HEK293 (cell line): ENCODE measurements around the gene RAB8A.

ENCODE experiments used
- CTCF ChIA-PET: fragments of 350-600 bp; formaldehyde crosslinking; extraction: SDS; loops from one replicate; lab custom pipeline; 2021; ENCODE audit warnings: antibody characterized with exemption; lab: Yijun Ruan, JAX
- POLR2A ChIA-PET: fragments of 300-600 bp; formaldehyde crosslinking; extraction: SDS; loops from one replicate; lab custom pipeline; 2020; ENCODE audit warnings: antibody characterized with exemption, inconsistent platforms; lab: Yijun Ruan, JAX
- H3K27ac ChIP-seq: fragments of 200-500 bp; sonication (Bioruptor generic); 2 replicates; pipeline ENCODE4 v1.5.1; 2014; ENCODE audit warnings: low read depth, low read length, control low read depth, inconsistent platforms; ENCODE audit errors: extremely low read depth
- H3K36me3 ChIP-seq, 2 experiments: fragments of 200-500 bp in 1 of 2; sonication (Bioruptor generic) in 1 of 2; 1 replicate in 1 of 2; 2 replicates in 1 of 2; pipeline ENCODE4 v1.5.1; 2014 to 2017; ENCODE audit warnings: inconsistent platforms in 2 of 2, low read length in 2 of 2; ENCODE audit not compliant: control insufficient read depth in 2 of 2, insufficient read depth in 1 of 2
- H3K4me1 ChIP-seq: fragments of 200-500 bp; sonication (Bioruptor generic); 2 replicates; pipeline ENCODE4 v1.5.1; 2014; ENCODE audit warnings: mild to moderate bottlenecking, low read length, inconsistent platforms; ENCODE audit not compliant: control insufficient read depth, insufficient read depth
- H3K4me3 ChIP-seq: 2 replicates; pipeline ENCODE4 v1.5.1; 2011; ENCODE audit warnings: low read depth, mild to moderate bottlenecking, control low read depth, low read length, moderate library complexity
- H3K9me3 ChIP-seq: fragments of 200-500 bp; sonication (Bioruptor generic); 2 replicates; pipeline ENCODE4 v1.5.1; 2014; ENCODE audit warnings: low read depth, low read length, inconsistent platforms; ENCODE audit not compliant: control insufficient read depth, insufficient read depth
- EGR2 ChIP-seq: fragments of 450-650 bp; formaldehyde crosslinking; IDR thresholded peaks from 2 replicates; pipeline ENCODE4 v1.5.1; 2016; ENCODE audit warnings: low read depth, missing biosample characterization, missing genetic modification characterization
- GLIS1 ChIP-seq: fragments of 450-650 bp; formaldehyde crosslinking; IDR thresholded peaks from 2 replicates; pipeline ENCODE4 v1.5.1; 2016; ENCODE audit warnings: missing biosample characterization, missing genetic modification characterization
- KLF8 ChIP-seq: fragments of 450-650 bp; formaldehyde crosslinking; IDR thresholded peaks from 2 replicates; pipeline ENCODE4 v1.5.1; 2016; ENCODE audit warnings: missing biosample characterization, missing genetic modification characterization
- SCRT1 ChIP-seq: fragments of 450-650 bp; formaldehyde crosslinking; IDR thresholded peaks from 2 replicates; pipeline ENCODE4 v1.5.1; 2016; ENCODE audit warnings: missing biosample characterization, missing genetic modification characterization, borderline replicate concordance
- ZBTB48 ChIP-seq: fragments of 450-650 bp; formaldehyde crosslinking; IDR thresholded peaks from 2 replicates; pipeline ENCODE4 v1.5.1; 2016; ENCODE audit warnings: missing biosample characterization, missing genetic modification characterization
- ZBTB8A ChIP-seq: fragments of 450-650 bp; formaldehyde crosslinking; IDR thresholded peaks from 2 replicates; pipeline ENCODE4 v1.5.1; 2016; ENCODE audit warnings: missing biosample characterization, missing genetic modification characterization
- ZFHX2 ChIP-seq: fragments of 450-650 bp; formaldehyde crosslinking; conservative IDR thresholded peaks from 2 replicates; pipeline ENCODE4 v1.5.1; 2016; ENCODE audit warnings: missing biosample characterization, missing genetic modification characterization
- ZIC2 ChIP-seq: fragments of 450-650 bp; formaldehyde crosslinking; IDR thresholded peaks from 2 replicates; pipeline ENCODE4 v1.5.1; 2016; ENCODE audit warnings: missing biosample characterization, missing genetic modification characterization
- ZNF184 ChIP-seq: fragments of 450-650 bp; IDR thresholded peaks from 2 replicates; pipeline ENCODE4 v1.5.1; 2018; ENCODE audit warnings: missing biosample characterization, mild to moderate bottlenecking, missing genetic modification characterization
- ZNF433 ChIP-seq: fragments of 450-650 bp; formaldehyde crosslinking; IDR thresholded peaks from 2 replicates; pipeline ENCODE4 v1.5.1; 2016; ENCODE audit warnings: missing biosample characterization, missing genetic modification characterization, low read depth
- ZNF529 ChIP-seq: fragments of 450-650 bp; formaldehyde crosslinking; IDR thresholded peaks from 2 replicates; pipeline ENCODE4 v1.5.1; 2017; ENCODE audit warnings: missing genetic modification characterization, missing biosample characterization; ENCODE audit not compliant: insufficient replicate concordance
- ZNF837 ChIP-seq: fragments of 450-650 bp; formaldehyde crosslinking; IDR thresholded peaks from 2 replicates; pipeline ENCODE4 v1.5.1; 2016; ENCODE audit warnings: missing biosample characterization, missing genetic modification characterization
- ZSCAN23 ChIP-seq: fragments of 450-650 bp; formaldehyde crosslinking; IDR thresholded peaks from 2 replicates; pipeline ENCODE4 v1.5.1; 2016; ENCODE audit warnings: missing biosample characterization, missing genetic modification characterization
- TF ChIP-seq, protein P1 (sequence below): fragments of 450-650 bp; formaldehyde crosslinking; IDR thresholded peaks from 2 replicates; pipeline ENCODE4 v1.5.1; 2016; ENCODE audit warnings: missing biosample characterization, missing genetic modification characterization
- TF ChIP-seq, protein P2 (sequence below): IDR thresholded peaks from 2 replicates; pipeline ENCODE4 v1.6.1; 2011; ENCODE audit warnings: mild to moderate bottlenecking, low read depth, low read length, borderline replicate concordance
- TF ChIP-seq, protein P3 (sequence below): fragments of 450-650 bp; formaldehyde crosslinking; IDR thresholded peaks from 2 replicates; pipeline ENCODE4 v1.5.1; 2017; ENCODE audit warnings: missing biosample characterization, mild to moderate bottlenecking, missing genetic modification characterization, moderate library complexity
- TF ChIP-seq, protein P4 (sequence below): fragments of 450-650 bp; formaldehyde crosslinking; IDR thresholded peaks from 2 replicates; pipeline ENCODE4 v1.5.1; 2017; ENCODE audit warnings: missing biosample characterization, missing genetic modification characterization
- TF ChIP-seq, protein P5 (sequence below): fragments of 450-650 bp; formaldehyde crosslinking; IDR thresholded peaks from 2 replicates; pipeline ENCODE4 v1.5.1; 2016; ENCODE audit warnings: missing biosample characterization, missing genetic modification characterization

The RAB8A gene

DNA sequence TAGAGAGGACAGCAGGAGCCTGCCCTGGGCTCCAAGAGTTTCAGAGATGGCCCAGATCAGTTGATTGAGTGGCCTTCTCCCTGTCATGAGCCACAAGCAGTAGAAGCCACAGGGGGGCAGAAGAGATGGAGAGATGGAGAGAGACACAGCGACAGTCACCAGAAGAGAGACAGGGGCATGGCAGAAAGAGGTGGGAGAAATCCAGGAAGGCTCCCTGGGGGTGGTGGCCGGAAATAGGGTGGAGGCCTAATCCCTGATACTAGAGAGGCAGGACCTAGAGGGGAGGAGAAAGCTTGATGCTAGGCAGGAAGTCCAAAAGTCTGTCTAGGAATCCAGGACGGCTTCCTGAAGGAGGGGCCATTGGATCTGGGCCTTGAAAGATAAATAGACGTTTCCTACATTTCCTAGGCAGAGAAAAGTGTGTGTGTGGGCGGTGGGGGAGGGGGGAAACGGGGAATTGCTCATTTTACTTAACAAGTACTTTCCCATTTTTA, 45.0 kb upstream of the RAB8A start (continued):
- TF ChIP-seq SCRT1 (tag by site-specific recombination) = no peak
- no peak for TF ChIP-seq ZNF529 (tag by site-specific recombination)
- TF ChIP-seq ZSCAN23 (tag by site-specific recombination) = no peak
- TF ChIP-seq KLF8 (tag by site-specific recombination) = peak; percentile 51
- TF ChIP-seq, protein P1, sequence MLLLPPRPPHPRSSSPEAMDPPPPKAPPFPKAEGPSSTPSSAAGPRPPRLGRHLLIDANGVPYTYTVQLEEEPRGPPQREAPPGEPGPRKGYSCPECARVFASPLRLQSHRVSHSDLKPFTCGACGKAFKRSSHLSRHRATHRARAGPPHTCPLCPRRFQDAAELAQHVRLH = 0 out of 2 replicates have a peak, but pooled peaks have one; percentile 40
- TF ChIP-seq, protein P2, sequence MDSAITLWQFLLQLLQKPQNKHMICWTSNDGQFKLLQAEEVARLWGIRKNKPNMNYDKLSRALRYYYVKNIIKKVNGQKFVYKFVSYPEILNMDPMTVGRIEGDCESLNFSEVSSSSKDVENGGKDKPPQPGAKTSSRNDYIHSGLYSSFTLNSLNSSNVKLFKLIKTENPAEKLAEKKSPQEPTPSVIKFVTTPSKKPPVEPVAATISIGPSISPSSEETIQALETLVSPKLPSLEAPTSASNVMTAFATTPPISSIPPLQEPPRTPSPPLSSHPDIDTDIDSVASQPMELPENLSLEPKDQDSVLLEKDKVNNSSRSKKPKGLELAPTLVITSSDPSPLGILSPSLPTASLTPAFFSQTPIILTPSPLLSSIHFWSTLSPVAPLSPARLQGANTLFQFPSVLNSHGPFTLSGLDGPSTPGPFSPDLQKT = no peak
- TF ChIP-seq ZBTB48 (tag by site-specific recombination) = no peak
- TF ChIP-seq, protein P3, sequence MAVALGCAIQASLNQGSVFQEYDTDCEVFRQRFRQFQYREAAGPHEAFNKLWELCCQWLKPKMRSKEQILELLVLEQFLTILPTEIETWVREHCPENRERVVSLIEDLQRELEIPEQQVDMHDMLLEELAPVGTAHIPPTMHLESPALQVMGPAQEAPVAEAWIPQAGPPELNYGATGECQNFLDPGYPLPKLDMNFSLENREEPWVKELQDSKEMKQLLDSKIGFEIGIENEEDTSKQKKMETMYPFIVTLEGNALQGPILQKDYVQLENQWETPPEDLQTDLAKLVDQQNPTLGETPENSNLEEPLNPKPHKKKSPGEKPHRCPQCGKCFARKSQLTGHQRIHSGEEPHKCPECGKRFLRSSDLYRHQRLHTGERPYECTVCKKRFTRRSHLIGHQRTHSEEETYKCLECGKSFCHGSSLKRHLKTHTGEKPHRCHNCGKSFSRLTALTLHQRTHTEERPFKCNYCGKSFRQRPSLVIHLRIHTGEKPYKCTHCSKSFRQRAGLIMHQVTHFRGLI (tag by site-specific recombination) = no peak
- no peak for TF ChIP-seq ZNF837 (tag by site-specific recombination)

DNA sequence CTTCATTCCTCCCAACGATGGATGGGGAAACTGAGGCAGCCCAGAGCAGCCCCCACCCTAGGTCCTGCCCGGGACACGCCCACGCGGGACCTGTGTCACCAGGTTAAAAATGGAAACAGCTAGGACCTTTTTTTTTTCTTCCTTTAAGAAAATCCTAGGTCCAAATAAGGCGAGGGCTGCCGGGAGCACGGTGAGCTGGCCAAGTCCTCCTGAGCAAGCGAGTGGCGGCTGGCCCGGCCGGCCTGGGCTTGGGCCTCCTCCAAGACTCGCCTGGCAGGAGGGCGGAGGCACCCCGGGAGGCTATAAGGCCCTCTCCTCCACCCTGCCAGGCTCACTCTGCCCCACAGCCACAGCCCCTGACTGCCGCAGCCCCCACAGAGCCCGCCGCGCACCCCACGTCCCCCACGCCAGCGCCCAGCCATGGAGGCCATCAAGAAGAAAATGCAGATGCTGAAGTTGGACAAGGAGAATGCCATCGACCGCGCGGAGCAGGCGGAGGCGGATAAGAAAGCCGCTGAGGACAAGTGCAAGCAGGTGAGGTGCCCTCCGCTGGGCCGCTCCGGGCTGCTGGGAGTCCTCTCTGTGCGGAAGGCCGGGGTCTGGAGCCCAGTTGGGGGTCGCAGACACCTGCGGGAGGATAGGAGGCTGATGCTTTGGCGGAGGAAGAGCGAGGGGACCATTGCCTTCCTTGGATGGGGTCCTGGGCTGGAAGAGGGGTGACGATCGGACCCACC, 44.3 kb upstream of the RAB8A start:
- no peaks in the 10 kb centered on the region for H3K4me1 ChIP-seq
- H3K27ac ChIP-seq = no peak overlapping the region
- no peak overlapping the region for H3K4me3 ChIP-seq

DNA sequence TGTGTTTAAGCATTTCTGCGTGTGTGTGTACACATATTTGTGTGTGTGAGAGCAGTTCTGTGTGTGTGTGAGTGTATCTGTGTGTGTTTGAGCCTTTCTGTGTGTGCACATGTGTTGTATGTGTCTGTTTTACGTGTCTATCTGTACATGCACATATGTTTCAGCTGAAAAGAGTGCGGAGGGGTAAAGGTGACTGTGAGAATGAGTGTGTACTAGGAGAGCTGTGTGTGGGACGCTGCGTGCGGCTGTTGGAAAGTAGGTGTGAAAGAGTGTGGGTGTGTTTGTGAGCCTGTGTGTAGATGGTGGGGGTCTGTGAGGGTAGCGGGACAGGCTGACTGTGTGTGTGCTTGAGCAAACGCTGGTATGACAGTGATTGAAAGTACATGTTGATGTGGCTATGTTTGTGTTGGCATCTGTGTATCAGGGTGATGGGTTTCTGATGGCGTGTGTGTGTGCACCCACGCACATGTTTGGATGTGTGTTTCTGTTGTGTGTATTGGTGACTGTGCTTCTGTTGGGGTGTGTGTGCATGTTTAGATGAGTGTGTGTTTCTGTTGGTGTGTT, 42.9 kb upstream of the RAB8A start:
- H3K4me3 ChIP-seq = no peak overlapping the region
- H3K4me1 ChIP-seq = no peaks in the 10 kb centered on the region
- no peaks in the 10 kb centered on the region for H3K9me3 ChIP-seq
- TF ChIP-seq, protein P4, sequence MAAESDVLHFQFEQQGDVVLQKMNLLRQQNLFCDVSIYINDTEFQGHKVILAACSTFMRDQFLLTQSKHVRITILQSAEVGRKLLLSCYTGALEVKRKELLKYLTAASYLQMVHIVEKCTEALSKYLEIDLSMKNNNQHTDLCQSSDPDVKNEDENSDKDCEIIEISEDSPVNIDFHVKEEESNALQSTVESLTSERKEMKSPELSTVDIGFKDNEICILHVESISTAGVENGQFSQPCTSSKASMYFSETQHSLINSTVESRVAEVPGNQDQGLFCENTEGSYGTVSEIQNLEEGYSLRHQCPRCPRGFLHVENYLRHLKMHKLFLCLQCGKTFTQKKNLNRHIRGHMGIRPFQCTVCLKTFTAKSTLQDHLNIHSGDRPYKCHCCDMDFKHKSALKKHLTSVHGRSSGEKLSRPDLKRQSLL (tag by site-specific recombination) = no peak
- TF ChIP-seq ZFHX2 (tag by site-specific recombination) = peak; percentile 50; the same call in 1 of the 2 replicates
- TF ChIP-seq ZBTB8A (tag by site-specific recombination) = no peak
- 0 out of 2 replicates have a peak, but pooled peaks have one; percentile 6 for TF ChIP-seq ZNF433
- ChIA-PET POLR2A (no interaction called here), CTCF (interaction anchor here (0.6 kb wide), 1 partner anchor 543 kb away, joined by 3 read pairs; no protein-coding TSS in a partner anchor)
- H3K36me3 ChIP-seq = no peaks in the 10 kb centered on the region
- H3K27ac ChIP-seq = no peak overlapping the region

More for the DNA sequence above, 44.3 kb upstream of the RAB8A start:
- CTCF ChIA-PET = interaction anchor here (0.6 kb wide), 1 partner anchor 978 kb away, joined by 3 read pairs; no protein-coding TSS in a partner anchor
- POLR2A ChIA-PET = no interaction called here
- TF ChIP-seq ZBTB48 (tag by site-specific recombination) = no peak
- TF ChIP-seq ZIC2 (tag by site-specific recombination) = 0 out of 2 replicates have a peak, but pooled peaks have one; percentile 13
- TF ChIP-seq, protein P5, sequence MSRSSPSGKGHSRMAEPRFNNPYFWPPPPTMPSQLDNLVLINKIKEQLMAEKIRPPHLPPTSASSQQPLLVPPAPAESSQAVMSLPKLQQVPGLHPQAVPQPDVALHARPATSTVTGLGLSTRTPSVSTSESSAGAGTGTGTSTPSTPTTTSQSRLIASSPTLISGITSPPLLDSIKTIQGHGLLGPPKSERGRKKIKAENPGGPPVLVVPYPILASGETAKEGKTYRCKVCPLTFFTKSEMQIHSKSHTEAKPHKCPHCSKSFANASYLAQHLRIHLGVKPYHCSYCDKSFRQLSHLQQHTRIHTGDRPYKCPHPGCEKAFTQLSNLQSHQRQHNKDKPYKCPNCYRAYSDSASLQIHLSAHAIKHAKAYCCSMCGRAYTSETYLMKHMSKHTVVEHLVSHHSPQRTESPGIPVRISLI (tag by site-specific recombination) = no peak
- TF ChIP-seq EGR2 (tag by site-specific recombination) = 0 out of 2 replicates have a peak, but pooled peaks have one; percentile 1
- TF ChIP-seq, protein P2 = no peak
- no peak for TF ChIP-seq ZNF184 (tag by site-specific recombination)
- peak; percentile 78 for TF ChIP-seq GLIS1 (tag by site-specific recombination)
- Histone ChIP-seq H3K36me3 (no peaks in the 10 kb centered on the region), H3K9me3 (no peaks in the 10 kb centered on the region)
